ENCODE data around the gene XRCC5.
"Not testable (repeated sequence)": the region's sequence is repeated elsewhere in the genome, so short reads cannot be mapped to it uniquely, and the experiment has no call there.

The XRCC5 gene

DNA sequence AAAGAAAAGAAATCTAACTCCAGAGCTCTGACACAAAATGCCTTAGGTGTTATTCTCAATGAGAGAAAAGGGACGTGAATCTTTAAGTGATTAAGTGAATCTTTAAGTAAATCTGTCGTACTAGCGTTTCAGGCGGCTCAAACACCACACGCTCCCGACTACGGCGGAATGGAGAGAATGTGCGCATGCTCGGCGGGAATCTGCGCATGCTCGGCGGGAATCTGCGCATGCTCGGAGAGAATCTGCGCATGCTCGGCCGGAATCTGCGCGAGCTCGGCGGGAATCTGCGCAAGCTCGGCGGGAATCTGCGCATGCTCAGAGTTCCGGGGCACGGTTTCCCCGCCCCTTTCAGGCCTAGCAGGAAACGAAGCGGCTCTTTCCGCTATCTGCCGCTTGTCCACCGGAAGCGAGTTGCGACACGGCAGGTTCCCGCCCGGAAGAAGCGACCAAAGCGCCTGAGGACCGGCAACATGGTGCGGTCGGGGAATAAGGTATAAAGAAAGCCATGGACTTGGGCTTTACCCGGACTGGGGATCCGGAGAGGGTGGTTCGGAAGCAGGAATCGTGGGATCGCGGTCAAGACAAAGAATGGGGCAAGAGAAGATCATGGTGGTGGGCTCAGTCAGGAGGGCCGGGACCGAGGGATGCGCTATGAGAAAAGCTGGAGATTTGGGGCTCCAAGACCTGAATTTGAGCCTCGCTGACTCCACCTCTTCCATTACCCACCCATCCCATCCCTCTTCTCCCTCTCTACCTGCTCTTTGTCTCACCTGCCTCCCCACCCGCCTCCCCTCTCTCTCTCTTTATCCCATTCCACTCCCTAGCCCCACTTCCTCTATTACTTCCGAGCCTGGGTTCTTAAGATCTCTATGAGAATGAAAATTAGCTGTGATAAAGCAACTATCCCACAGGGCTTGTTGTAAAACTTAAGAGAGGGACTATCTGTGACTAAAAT is at the start of gene XRCC5:
Gene XRCC5 (plus strand): TSS at position 382 of the 955 bp plus-strand sequence. CDS start 89 bp downstream, at position 471.
- DNase-seq: peak; percentile 85

DNA sequence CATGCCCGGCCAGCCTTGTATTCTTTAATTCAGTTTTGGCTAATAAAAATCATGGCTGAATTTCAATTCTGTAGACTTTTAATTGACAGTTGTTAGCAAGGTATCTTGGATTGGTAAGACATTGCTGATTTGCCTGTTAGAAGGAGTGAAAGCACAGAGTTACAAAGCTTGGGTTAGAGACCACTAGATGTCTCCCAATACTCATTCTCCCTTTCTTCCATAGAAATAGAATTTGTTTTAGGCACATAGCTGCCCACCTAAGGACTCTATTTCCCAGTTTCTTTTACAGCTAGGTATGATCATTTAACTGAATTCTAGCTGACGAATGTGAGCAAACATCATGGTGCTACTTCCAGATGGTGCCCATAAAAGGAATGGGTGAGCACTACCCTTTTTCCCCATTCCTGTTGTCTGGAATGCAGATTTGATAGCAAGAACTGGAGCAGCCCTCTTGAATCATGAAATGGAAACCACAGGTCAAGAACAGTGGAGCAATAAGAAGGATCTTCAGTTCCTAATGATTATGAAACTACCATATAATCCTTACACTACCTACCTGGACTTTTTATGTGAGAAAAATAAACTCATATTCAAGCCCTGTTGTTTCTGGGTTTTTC is 45.0 kb upstream of the XRCC5 start:
- no peak for DNase-seq

DNA sequence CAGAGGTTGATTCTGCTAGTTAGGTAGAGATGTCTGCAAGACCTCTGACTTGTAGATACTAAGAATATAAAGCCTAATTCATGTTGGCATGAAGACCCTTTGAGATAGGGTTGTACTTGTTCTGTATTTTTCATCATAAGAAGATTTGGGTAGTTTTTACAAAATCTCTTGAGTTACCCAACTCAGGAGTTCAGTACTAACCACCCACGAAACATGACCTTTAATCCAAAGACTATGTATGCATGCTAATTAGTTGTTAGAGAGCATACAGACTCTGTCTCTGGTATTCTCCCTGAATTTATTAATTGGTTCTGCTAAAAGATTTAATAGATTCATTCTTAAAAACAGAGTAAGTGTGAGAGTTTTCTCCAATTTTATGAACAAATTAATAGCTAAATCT is 44.5 kb upstream of the XRCC5 start:
- no peak for DNase-seq

DNA sequence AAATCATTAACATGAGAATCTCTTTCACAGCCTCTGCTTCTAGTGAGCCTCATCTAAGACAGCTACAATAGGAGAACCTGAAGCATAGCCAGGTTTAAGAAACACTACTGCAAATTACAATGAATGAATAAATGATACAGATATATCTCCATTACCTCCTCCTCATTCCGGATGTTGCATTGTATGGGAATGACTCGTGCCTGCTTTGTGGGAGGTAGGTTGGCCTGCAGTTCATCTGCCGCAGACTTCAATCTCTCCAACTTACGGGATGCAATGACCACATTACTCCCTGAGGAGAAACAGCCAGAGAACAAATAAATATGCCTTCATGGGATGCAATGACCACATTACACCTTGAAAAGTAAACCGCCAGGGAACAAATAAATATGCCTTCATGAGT is 42.9 kb upstream of the XRCC5 start:
- no peak for DNase-seq

DNA sequence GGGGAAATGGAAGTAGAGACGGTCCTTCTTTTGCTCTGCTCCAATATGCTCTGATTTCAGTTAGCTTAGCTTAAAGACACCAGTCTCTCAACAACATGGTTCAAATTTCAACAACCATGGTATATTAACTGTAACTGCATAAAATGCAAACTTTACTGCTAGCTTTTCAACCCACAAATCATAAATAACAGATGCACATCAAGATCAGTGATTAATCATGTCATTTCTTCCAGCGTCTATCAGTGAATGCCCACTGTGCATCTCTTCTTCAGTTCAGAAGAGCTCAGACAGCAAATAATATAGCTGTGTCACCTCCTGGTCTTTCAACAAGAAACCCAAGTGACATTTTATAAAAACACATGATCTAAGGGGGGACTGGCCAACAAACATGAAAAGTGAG is 40.1 kb upstream of the XRCC5 start:
- no peak for DNase-seq

DNA sequence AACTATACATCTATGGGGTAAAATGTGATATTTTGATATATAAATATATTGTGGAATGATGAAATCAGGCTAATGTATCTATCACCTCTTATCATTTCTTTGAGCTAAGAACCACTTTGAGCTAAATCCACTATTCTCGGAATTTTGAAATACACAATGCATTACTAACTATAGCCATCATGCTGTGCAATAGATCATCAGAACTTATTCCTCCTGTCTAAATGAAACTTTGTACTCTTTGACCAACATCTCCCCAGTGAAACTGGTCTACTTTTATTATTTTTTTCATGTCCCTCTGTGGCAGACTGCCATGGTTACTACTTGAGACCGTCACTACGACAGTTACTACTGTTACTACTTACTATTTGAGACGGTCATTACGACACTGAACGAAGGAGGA is 39.0 kb upstream of the XRCC5 start:
- no peak for DNase-seq

DNA sequence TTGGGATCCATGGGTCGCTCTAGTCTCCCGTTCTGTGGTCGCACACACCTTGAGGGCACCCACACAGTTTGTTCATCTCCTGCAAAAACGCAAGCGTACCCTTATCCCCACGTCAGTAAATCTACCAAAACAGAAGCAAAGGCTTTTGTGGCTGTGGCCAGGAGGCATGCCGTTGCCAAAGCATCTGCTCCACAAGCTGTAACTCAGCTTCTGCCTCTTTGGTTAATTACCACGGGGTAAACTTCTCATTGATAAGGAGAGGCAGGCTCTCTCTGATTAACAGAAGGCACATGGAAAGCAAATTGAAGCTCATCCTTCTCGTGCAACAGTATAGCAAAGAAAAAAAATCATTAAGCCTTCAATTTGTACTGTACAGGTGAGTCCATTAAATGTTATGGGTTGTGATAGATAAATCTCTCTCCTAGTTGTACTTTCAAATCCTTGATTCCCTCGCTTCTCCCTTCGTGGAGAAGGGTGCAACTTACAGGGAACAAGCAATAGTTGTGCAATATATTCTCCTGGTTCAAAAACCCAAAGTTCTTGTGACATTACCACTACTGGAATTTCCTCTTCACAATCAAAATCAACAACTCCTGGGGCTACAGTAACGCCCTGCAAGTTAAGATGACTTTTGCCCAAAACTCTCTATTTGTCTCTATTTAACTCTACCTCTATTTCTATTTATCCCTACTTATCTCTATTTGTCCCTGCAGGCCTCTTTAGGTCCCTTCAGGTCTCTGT is 37.9 kb upstream of the XRCC5 start:
- DNase-seq: no peak

DNA sequence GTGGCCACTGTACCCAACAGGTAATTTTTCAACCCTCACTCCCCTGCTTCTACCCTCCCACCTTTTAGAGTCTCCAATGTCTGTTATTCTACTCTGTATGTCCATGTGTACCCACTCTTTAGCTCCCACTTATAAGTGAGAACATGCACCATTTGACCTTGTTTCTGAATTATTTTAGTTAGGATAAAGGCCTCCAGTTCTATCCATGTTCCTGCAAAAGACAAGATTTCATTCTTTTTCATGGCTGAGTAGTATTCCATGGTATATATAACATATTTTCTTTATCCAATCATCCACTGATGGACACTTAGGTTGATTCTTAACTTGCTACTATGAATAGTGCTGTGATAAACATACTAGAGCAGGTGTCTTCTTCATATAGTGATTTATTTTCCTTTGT is 36.7 kb upstream of the XRCC5 start:
- no peak for DNase-seq

DNA sequence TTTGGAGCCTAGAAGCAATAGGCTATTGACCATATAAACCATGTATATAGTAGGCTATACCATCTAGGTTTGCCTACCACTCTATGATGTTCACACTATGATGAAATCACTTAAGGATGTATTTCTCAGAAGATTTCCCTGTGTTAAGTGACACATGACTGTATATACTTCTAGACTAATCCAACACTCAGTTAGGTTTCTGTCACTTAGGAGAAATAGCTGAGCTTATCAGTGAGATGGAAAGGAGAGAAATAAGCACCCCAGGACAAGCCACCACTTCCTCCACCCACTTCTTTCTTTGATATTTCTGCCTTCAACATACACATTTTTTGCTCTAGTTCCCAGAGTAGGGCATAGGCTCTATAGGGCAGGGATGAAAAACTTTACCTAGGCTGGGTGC is 35.4 kb upstream of the XRCC5 start:
- no peak for DNase-seq

DNA sequence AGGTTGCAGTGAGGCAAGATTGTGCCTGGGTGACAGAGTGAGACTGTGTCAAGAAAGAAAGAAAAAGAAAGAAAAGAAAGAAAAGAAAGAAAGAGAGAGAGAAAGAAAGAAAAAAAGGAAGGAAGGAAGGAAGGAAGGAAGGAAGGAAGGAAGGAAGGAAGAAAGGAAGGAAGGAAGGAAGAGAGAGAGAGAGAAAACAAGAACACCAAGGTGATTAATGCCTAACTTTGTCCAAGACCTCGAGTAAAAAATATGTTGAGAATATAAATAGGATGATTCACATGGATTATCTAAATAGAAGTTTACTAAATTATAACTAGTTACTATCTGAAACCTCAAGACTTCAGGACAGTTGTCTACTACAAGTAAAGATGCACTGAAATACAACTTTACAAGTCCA is 34.8 kb upstream of the XRCC5 start:
- no peak for DNase-seq

DNA sequence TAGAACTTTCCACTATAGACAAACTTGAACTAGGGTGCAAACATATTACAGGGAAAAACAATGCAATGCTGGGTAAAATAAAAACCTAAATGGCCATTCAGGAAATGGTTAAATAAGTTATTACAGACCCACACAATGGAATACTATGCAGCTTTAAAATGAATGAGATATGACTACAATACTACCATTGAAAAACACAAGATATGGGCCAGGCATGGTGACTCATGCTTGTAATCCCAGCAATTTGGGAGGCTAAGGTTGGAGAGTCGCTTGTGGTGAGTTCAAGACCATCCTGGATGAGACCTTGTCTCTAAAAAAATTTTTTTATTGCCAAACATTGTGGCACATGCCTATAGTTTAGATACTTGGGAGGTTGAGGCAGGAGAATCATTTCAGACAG is 34.4 kb upstream of the XRCC5 start:
- no peak for DNase-seq

DNA sequence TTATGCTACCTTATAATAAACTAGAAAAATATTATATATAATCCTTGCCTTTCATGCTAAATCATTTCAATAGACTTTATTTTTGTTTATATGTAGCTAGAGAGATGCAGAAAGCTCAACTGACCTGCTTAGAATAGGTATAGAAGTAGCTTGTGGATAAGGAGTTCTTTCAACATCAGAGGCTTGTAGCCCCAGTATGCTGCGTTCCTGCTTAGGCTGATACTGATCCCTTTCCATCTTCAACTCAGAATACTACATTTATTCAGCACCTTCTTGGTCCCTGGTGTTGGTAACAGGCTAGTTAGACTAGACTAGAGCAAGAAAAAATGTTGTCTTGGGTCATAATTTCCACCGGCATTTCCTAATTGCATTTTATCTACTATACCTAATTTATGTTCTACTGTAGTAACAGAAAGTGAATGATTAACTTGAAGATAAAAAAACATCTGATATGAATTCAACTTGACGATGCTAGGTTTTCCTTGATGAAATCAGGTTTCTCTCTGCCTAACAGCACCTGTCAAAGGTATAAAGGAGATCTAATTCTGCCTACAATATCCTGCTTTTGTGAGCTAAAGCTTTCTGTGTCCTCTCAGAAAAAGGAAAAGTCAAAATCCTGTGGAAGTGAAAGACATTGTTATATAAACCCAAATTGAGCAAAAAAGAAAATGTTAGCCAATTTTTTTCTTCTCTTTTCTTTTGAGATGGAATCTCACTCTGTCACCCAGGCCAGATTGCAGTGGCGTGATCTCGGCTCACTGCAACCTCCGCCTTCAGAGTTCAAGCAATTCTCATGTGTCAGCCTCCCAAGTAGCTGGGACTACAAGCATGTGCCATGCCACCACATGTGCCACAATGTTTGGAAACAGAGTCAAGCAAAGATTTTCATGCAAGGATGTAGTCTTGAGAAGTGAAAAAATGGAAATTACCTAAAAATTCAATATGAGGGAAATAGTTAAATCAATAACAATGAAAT is 33.4 kb upstream of the XRCC5 start:
- DNase-seq: no peak

DNA sequence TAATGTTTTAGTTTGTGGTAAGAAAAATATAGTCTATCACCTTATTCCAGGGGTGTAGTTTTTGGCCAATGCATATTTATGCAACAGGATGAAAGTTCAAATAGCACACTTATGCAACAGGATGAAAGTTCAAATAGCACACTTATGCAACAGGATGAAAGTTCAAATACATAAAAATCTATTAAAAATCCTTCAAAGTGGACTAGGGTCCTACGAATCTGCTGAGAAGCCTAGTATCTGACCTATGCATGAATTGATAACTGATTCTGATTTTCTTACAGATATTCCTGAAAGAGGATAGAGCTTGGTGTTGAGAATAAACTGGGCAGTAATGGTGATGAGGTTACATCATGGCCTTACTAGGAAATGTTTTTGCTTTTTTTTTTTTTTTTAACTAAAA is 30.4 kb upstream of the XRCC5 start:
- no peak for DNase-seq

DNA sequence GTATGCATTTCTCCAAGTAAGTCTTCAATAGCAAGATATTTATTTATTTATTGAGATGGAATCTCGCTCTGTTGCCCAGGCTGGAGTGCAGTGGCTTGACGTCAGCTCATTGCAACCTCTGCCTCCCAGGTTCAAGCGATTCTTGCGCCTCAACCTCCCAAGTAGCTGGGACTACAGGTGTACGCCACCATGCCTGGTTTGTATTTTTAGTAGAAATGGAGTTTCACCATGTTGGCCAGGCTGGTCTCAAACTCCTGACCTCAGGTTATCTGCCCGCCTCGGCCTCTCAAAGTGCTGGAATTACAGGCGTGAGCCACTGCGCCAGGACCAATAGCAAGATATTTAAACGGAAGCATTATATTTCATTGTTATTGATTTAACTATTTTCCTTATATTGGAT is 29.1 kb upstream of the XRCC5 start:
- DNase-seq: not testable (repeated sequence)

DNA sequence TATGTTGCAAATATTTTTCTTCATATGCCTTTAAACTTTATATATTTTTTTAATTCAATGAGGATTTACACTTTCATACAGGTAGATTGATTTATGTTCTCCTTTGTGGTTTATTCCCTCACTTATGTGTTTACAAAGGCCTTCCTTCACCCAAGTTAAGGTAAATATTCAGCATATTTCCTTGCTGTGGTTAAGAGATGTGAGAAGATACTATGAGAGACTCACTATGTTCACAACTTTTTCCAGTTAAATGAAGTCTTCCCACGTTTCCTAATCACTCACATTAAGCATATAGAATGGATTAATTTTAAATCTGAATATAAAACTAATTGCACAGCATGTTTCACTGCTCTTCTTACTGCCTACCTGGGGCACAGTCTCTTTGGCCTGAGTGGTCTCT is 28.1 kb upstream of the XRCC5 start:
- no peak for DNase-seq

DNA sequence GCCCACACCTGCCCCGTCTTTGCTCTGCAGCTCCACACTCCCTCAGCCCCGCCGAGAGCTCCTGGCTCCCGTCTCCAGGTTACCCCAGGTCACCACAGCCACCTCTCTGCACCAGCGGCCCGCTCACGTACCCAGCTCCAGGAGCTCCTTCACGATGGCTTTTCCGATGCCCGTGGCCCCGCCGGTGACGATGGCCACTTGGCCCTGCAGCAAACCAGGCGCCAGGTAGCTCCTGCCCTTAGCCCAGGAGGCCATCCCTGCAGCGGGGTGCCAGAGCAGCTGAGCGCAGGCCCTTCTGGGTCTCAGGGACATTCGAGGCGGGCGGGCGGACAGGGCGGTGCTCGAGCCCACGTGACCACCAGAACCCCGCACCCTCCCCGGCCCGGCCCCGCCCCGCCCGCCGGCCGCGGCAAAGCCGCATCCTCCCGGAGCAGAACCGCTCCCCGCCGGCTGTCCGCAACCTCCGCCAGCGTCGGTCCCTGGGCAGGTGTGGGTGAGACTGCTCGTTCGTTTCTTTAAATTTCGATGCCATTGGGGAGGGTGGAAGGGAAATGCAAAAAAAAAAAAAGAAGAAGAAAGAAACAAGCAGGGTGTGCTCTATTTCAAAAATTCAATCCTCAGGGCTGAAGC is 27.5 kb upstream of the XRCC5 start, which contains the start of the genes PECR and TMEM169:
Gene PECR (minus strand): TSS at position 323 of the 630 bp plus-strand sequence. CDS start 68 bp downstream, at position 255.
Gene TMEM169 (plus strand): TSS at position 433 of the 630 bp plus-strand sequence. CDS start 14,045 bp downstream, outside the sequence.
- peak; percentile 31 for DNase-seq

DNA sequence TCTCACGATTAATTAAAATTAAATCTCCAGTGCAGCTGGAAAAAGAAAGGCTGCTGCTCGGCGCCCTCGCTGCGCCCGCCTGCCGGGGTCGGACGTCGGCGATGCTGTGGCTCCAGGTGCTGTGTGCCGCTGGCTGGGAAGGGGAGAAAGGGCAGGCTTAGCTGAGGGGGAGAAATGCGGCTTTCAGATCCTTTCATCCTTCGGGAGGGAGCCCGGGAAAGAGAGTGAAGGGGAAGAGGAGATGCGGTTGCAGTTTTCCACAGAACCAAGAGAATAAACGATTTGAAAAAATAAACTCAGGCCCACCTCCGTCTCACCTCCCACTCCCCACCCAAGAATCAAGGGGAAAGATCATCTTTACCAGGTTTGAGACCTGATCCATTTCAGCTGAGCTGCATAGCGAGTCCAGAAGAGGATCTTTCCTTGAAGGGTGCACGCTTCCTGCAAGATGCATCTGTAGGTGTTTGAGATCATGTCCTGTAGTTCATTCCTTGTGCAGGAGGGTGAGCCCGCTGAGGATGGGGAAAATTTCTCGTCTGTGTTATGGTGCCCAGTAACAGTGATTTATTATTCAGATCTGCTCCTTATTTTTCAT is 26.9 kb upstream of the XRCC5 start:
- no peak for DNase-seq

DNA sequence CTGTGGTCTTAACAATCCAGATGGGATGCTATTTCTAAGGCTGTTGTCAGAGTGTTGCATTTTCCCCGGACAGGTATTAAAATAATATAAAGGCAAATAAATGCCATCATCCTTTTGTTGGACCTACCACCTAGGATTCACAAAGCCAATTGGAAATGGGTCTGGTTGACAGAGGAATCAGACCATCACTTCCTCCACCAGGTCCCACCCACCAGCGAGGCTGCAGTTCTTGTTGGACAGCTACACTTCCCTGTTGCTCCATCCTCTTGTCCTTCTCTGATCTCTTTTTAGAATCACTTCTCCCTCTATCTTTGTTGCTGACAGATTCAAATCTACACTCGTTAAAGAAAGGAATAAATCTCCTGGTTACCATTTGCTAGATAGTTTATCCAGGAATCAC is 26.3 kb upstream of the XRCC5 start:
- DNase-seq: no peak

DNA sequence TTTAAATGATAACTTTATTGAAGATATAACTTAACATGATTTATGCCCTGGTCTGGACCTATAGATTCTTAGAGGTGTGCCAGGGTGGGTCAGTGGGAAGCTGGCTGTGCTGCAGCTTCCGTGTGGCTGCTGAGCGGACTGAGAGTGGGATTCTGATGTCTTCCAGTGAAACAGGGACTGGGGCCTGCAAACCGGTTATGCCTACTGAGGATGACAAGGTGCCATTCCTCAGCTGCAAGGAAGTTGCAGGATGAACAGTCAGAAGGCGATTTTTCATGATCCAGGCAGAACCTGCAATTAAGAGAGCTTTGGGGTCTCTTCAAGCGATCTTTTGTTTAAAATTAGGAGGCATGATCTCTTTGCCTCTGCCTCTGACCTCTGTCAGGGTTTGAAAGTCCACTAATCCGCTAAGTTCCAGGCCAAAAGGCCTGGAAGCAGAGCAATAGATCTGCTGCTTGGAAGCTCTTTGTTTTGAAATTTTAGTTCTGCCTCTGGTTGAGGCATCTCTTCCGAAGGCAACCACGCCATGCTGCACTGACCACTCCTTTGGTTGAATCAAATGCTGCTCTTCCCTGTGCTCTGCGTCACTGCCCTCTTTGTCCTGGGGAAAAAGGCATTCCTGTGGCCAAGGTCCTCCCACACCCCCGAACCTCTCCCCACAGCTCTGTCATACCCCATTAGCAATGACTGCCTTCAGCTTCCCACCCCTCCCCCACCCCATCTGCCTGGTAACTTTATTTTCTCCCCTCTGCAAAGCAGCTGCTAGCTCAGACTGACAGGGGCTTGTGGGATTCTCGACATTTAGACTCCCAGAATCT is 25.5 kb upstream of the XRCC5 start:
- DNase-seq: no peak

DNA sequence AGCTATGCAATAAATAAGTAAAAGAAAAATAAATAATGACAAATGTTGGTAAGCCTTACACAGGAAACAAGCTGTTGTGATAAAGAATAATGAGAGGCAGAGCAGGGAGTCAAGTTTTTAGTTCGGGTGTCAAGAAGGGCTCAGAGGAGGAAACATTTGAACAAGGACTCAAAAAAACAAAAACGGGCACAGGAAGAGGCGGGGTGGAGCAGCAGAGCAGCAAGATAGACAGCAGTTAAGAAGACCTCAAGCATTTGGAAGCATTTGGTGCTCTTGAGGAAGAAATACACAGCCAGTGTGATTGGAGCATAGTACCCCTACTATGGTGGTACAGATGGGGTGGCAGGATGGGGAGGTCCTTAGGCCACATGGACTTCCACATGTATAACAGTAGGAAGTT is 24.6 kb upstream of the XRCC5 start:
- DNase-seq: no peak
